IMR-90 (cell line): ENCODE data around the gene IFIT1B.

Source experiments
- BHLHE40 ChIP-seq: fragments of 150-350 bp; IDR thresholded peaks from 2 replicates; pipeline ENCODE4 v1.6.1; 2016; ENCODE audit warnings: mild to moderate bottlenecking, low read depth, low read length
- MAZ ChIP-seq: IDR thresholded peaks from 2 replicates; pipeline ENCODE4 v1.6.1; 2012; ENCODE audit warnings: low read depth, mild to moderate bottlenecking, low read length, improper control_type of control experiment, moderate library complexity, borderline replicate concordance
- MXI1 ChIP-seq: IDR thresholded peaks from 2 replicates; pipeline ENCODE4 v1.6.1; 2012; ENCODE audit warnings: low read depth, mild to moderate bottlenecking, low read length, moderate library complexity, borderline replicate concordance
- NFE2L2 ChIP-seq: fragments of 150-350 bp; IDR thresholded peaks from 2 replicates; pipeline ENCODE4 v1.6.1; 2016; ENCODE audit warnings: low read depth, mild to moderate bottlenecking, low read length
- POLR2A ChIP-seq: IDR thresholded peaks from 2 replicates; pipeline ENCODE4 v1.6.1; 2012; ENCODE audit warnings: mild to moderate bottlenecking, low read depth, low read length
- RAD21 ChIP-seq: IDR thresholded peaks from 2 replicates; pipeline ENCODE4 v1.6.1; 2012; ENCODE audit warnings: low read length, improper control_type of control experiment
- RCOR1 ChIP-seq: IDR thresholded peaks from 2 replicates; pipeline ENCODE4 v1.6.1; 2012; ENCODE audit warnings: mild to moderate bottlenecking, low read length, improper control_type of control experiment; ENCODE audit not compliant: insufficient replicate concordance
- RFX5 ChIP-seq: IDR thresholded peaks from 2 replicates; pipeline ENCODE4 v1.8.0; 2012; ENCODE audit warnings: low read depth, mild to moderate bottlenecking, low read length, moderate library complexity
- TF ChIP-seq, protein P1 (sequence below): conservative IDR thresholded peaks from 2 replicates; pipeline ENCODE4 v1.5.1; 2012; ENCODE audit warnings: mild to moderate bottlenecking, low read depth, low read length, improper control_type of control experiment

- TF ChIP-seq, protein P1, sequence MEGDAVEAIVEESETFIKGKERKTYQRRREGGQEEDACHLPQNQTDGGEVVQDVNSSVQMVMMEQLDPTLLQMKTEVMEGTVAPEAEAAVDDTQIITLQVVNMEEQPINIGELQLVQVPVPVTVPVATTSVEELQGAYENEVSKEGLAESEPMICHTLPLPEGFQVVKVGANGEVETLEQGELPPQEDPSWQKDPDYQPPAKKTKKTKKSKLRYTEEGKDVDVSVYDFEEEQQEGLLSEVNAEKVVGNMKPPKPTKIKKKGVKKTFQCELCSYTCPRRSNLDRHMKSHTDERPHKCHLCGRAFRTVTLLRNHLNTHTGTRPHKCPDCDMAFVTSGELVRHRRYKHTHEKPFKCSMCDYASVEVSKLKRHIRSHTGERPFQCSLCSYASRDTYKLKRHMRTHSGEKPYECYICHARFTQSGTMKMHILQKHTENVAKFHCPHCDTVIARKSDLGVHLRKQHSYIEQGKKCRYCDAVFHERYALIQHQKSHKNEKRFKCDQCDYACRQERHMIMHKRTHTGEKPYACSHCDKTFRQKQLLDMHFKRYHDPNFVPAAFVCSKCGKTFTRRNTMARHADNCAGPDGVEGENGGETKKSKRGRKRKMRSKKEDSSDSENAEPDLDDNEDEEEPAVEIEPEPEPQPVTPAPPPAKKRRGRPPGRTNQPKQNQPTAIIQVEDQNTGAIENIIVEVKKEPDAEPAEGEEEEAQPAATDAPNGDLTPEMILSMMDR, result no peak
- TF ChIP-seq POLR2A, result no peak
- TF ChIP-seq RAD21, result no peak
- no peak for TF ChIP-seq RCOR1
- no peak for TF ChIP-seq NFE2L2
- TF ChIP-seq MXI1, result no peak
- no peak for TF ChIP-seq RFX5
- no peak for TF ChIP-seq MAZ
- no peak for TF ChIP-seq BHLHE40
Measured at GRCh38 chr10:89341649-89342048, 36.2 kb upstream of the IFIT1B start.
